Natural killer cell treated with Interleukin-12 subunit alpha and Interleukin-12 subunit beta and Interleukin-15 and Interleukin-18, amount 100 ng/mL, for 72 hours (primary cell): ENCODE measurements around the gene GRIN3B. TPM values are rescaled to one million over a fixed set of nuclear protein-coding genes. Genes with fewer than 3 reads are reported as not detected.
"Not testable (repeated sequence)": the region's sequence is repeated elsewhere in the genome, so short reads cannot be mapped to it uniquely, and the experiment has no call there.

Experiments used
- ATAC-seq, 2 donors: fragments of 150-1000 bp; cut with Tn5 transposase in 1 of 2; sonication (Bioruptor Pico), chemical (Tn5 transposase) in 1 of 2; 2 replicates each; pipeline ENCODE4 v1.10.0; 2021
- DNase-seq: peaks from one replicate; pipeline ENCODE4 v3.0.0; 2022; ENCODE audit warnings: low spot score
- H3K27ac Mint-ChIP-seq, 2 donors: 1 replicate in 1 of 2; 2 replicates in 1 of 2; pipeline ENCODE4 v1.8.0; 2022; ENCODE audit warnings: mixed read lengths in 2 of 2, mild to moderate bottlenecking in 1 of 2, moderate library complexity in 1 of 2
- H3K27me3 Mint-ChIP-seq, 2 donors: 1 replicate in 1 of 2; 2 replicates in 1 of 2; pipeline ENCODE4 v1.8.0; 2022; ENCODE audit warnings: mixed read lengths in 2 of 2
- H3K36me3 Mint-ChIP-seq: one replicate; pipeline ENCODE4 v1.8.0; 2022; ENCODE audit warnings: mixed read lengths
- H3K4me1 Mint-ChIP-seq, 2 donors: 1 replicate in 1 of 2; 2 replicates in 1 of 2; pipeline ENCODE4 v1.8.0; 2022; ENCODE audit warnings: low read depth in 2 of 2, mixed read lengths in 2 of 2, mild to moderate bottlenecking in 1 of 2
- H3K4me3 Mint-ChIP-seq: one replicate; pipeline ENCODE4 v1.8.0; 2022; ENCODE audit warnings: mixed read lengths
- H3K9me3 Mint-ChIP-seq: 2 replicates; pipeline ENCODE4 v1.8.0; 2022; ENCODE audit warnings: mixed read lengths
- total RNA-seq, 2 donors: library from RNA; stranded (reverse); gene quantifications; one replicate each; pipeline ENCODE4 v1.2.3, GENCODE V29; 2022

The GRIN3B gene
- not detected for total RNA-seq

GRCh38 chr19:1000095-1000494 is at the start of gene GRIN3B:
TSS of gene GRIN3B (plus strand) at chr19:1000419. CDS start at chr19:1000438, 19 bp downstream.
- Mint-ChIP-seq H3K27ac (no peak within 1 kb of the TSS), H3K27me3 (peaks cover 15 to 18% of the 10 kb centered on the region in 2 donors), H3K4me3 (no peak within 1 kb of the TSS), H3K36me3 (no peaks in the 10 kb centered on the region), H3K4me1 (peaks cover 6 to 11% of the 10 kb centered on the region in 2 donors), H3K9me3 (no peaks in the 10 kb centered on the region)
- no peak for DNase-seq
- ATAC-seq, result peak; percentile 50 to 56

- ATAC-seq, result no peak
- no peaks in the 10 kb centered on the region for H3K9me3 Mint-ChIP-seq
Observed at GRCh38 chr19:952049-952679, 48.1 kb upstream of the GRIN3B start.

GRCh38 chr19:952680-953444 is 47.4 kb upstream of the GRIN3B start:
- no peak for ATAC-seq

More at GRCh38 chr19:952049-952679, 48.1 kb upstream of the GRIN3B start:
- Mint-ChIP-seq H3K36me3 (no peaks in the 10 kb centered on the region), H3K27ac (no peak overlapping the region), H3K27me3 (no peaks in the 10 kb centered on the region), H3K4me3 (no peak overlapping the region), H3K4me1 (peaks cover 0 to 6% of the 10 kb centered on the region in 2 donors)
- no peak for DNase-seq

GRCh38 chr19:953445-954271 is 46.6 kb upstream of the GRIN3B start:
- DNase-seq, result no peak
- Mint-ChIP-seq H3K36me3 (no peaks in the 10 kb centered on the region), H3K4me3 (no peak overlapping the region), H3K9me3 (no peaks in the 10 kb centered on the region), H3K27ac (no peak overlapping the region), H3K4me1 (peaks cover 0 to 6% of the 10 kb centered on the region in 2 donors), H3K27me3 (no peaks in the 10 kb centered on the region)
- no peak for ATAC-seq

More at GRCh38 chr19:952680-953444, 47.4 kb upstream of the GRIN3B start:
- Mint-ChIP-seq H3K27me3 (no peaks in the 10 kb centered on the region), H3K4me3 (peak overlapping the region; percentile 22), H3K36me3 (no peaks in the 10 kb centered on the region), H3K9me3 (no peaks in the 10 kb centered on the region), H3K27ac (no peak overlapping the region), H3K4me1 (peaks cover 0 to 6% of the 10 kb centered on the region in 2 donors)
- no peak for DNase-seq

- DNase-seq, result no peak
- Mint-ChIP-seq H3K9me3 (no peaks in the 10 kb centered on the region), H3K36me3 (no peaks in the 10 kb centered on the region), H3K27me3 (no peaks in the 10 kb centered on the region), H3K4me3 (no peak overlapping the region), H3K27ac (no peak overlapping the region), H3K4me1 (peaks cover 0 to 9% of the 10 kb centered on the region in 2 donors)
- ATAC-seq, result no peak
Observed at GRCh38 chr19:954272-954671, 45.9 kb upstream of the GRIN3B start.

- Mint-ChIP-seq H3K4me1 (peaks cover 0 to 9% of the 10 kb centered on the region in 2 donors), H3K36me3 (no peaks in the 10 kb centered on the region), H3K27me3 (no peaks in the 10 kb centered on the region), H3K4me3 (no peak overlapping the region), H3K9me3 (no peaks in the 10 kb centered on the region), H3K27ac (no peak overlapping the region)
- DNase-seq (no peak), ATAC-seq (no peak)
Observed at GRCh38 chr19:954672-955494, 45.3 kb upstream of the GRIN3B start.

GRCh38 chr19:955803-956765 is 44.1 kb upstream of the GRIN3B start:
- no peak overlapping the region for H3K4me3 Mint-ChIP-seq
- H3K27ac Mint-ChIP-seq, result no peak overlapping the region
- no peaks in the 10 kb centered on the region for H3K36me3 Mint-ChIP-seq
- DNase-seq, result peak; percentile 52
- H3K27me3 Mint-ChIP-seq, result no peaks in the 10 kb centered on the region
- H3K9me3 Mint-ChIP-seq, result no peaks in the 10 kb centered on the region
- H3K4me1 Mint-ChIP-seq, result peaks cover 0 to 9% of the 10 kb centered on the region in 2 donors
- no peak for ATAC-seq

GRCh38 chr19:956766-957440 is 43.3 kb upstream of the GRIN3B start:
- no peaks in the 10 kb centered on the region for H3K9me3 Mint-ChIP-seq
- no peaks in the 10 kb centered on the region for H3K27me3 Mint-ChIP-seq
- ATAC-seq (no peak), DNase-seq (peak; percentile 32)
- peaks cover 0 to 9% of the 10 kb centered on the region in 2 donors for H3K4me1 Mint-ChIP-seq
- no peaks in the 10 kb centered on the region for H3K36me3 Mint-ChIP-seq
- H3K27ac Mint-ChIP-seq, result no peak overlapping the region
- no peak overlapping the region for H3K4me3 Mint-ChIP-seq

- H3K36me3 Mint-ChIP-seq, ATAC-seq, DNase-seq, H3K4me3 Mint-ChIP-seq, H3K27ac Mint-ChIP-seq, H3K27me3 Mint-ChIP-seq, H3K4me1 Mint-ChIP-seq, H3K9me3 Mint-ChIP-seq: not testable (repeated sequence)
Observed at GRCh38 chr19:957578-957977, 42.6 kb upstream of the GRIN3B start.

- Mint-ChIP-seq H3K27ac (no peak overlapping the region), H3K4me1 (peaks cover 0 to 3% of the 10 kb centered on the region in 2 donors), H3K27me3 (no peaks in the 10 kb centered on the region), H3K36me3 (no peaks in the 10 kb centered on the region), H3K9me3 (no peaks in the 10 kb centered on the region), H3K4me3 (no peak overlapping the region)
- no peak for ATAC-seq
- DNase-seq, result no peak
Observed at GRCh38 chr19:958967-959855, 41.0 kb upstream of the GRIN3B start.

- H3K27me3 Mint-ChIP-seq, result no peaks in the 10 kb centered on the region
- H3K36me3 Mint-ChIP-seq, result no peaks in the 10 kb centered on the region
- DNase-seq (no peak), ATAC-seq (no peak)
- no peaks in the 10 kb centered on the region for H3K9me3 Mint-ChIP-seq
- H3K4me3 Mint-ChIP-seq, result no peak overlapping the region
- no peak overlapping the region for H3K27ac Mint-ChIP-seq
- H3K4me1 Mint-ChIP-seq, result peaks cover 0 to 3% of the 10 kb centered on the region in 2 donors
Observed at GRCh38 chr19:960020-960419, 40.2 kb upstream of the GRIN3B start.
